ENCODE data around the gene GTF2A1L. TPM values are rescaled to one million over a fixed set of nuclear protein-coding genes. Genes with fewer than 3 reads are reported as not detected.

GTF2A1L gene
- total RNA-seq, result not detected

GRCh38 chr2:48617618-48618017, at the start of gene GTF2A1L:
TSS of gene GTF2A1L (plus strand) at chr2:48617856. CDS start at chr2:48617875, 19 bp downstream.

Small RNAs within 50 kb of the gene (small RNA-seq; reads per million reads assigned to genes)
- 0 reads per million in 2 donors for gene TPT1P11

Other genes with a start within 250 kb of the GTF2A1L start
- gene PPP1R21, start 177.1 kb upstream of the GTF2A1L start, total RNA-seq, result 1 to 10 TPM; 7.9 to 8.0 TPM
- 1 to 10 TPM in 1 of 2 donors, under 1 TPM in 1; 0.33 to 1.0 TPM for gene STON1, start 87.7 kb upstream of the GTF2A1L start, total RNA-seq
- gene LHCGR, start 137.9 kb downstream of the GTF2A1L start, total RNA-seq, result not detected